ENCODE results near the gene GLRX. TPM values are rescaled to one million over a fixed set of nuclear protein-coding genes. Genes with fewer than 3 reads are reported as not detected.
A peak's percentile ranks its signal among the peaks of the same experiment; 100 is the strongest.

GLRX gene
- total and polyA plus RNA-seq, 12 donors = 51.6 to 156 (median 111) TPM

DNA sequence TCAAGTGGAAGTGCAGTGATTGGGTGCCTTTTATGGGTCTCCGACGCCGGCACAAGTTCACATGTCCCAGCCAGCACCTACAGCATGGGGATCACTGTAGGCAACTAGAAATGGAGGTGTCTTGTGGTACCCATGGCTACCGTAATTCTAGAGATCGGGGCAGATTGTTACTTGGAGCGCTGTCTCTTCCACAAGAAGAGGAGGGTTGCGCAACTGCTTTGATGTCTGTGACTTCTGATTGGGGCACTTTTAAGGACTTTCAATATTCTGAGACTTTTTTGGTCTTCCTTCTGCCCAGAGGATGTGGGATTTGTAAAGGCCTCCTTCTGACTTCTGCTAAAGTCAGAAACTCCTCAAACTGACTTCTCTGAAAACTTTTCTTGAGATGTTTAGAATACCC lies 41.9 kb downstream of the GLRX start:
- ATAC-seq (peak in 5 of 8 donors; percentile 3 to 25 (median 13)), DNase-seq (no peak)
- 80 to 81% methylated on average over 7 of the region's 7 CpGs for WGBS, 2 donors
- no peaks in the 10 kb centered on the region for H3K27me3 ChIP-seq
- TF ChIP-seq, protein P1, sequence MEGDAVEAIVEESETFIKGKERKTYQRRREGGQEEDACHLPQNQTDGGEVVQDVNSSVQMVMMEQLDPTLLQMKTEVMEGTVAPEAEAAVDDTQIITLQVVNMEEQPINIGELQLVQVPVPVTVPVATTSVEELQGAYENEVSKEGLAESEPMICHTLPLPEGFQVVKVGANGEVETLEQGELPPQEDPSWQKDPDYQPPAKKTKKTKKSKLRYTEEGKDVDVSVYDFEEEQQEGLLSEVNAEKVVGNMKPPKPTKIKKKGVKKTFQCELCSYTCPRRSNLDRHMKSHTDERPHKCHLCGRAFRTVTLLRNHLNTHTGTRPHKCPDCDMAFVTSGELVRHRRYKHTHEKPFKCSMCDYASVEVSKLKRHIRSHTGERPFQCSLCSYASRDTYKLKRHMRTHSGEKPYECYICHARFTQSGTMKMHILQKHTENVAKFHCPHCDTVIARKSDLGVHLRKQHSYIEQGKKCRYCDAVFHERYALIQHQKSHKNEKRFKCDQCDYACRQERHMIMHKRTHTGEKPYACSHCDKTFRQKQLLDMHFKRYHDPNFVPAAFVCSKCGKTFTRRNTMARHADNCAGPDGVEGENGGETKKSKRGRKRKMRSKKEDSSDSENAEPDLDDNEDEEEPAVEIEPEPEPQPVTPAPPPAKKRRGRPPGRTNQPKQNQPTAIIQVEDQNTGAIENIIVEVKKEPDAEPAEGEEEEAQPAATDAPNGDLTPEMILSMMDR (IDR thresholded peaks at IDR 0.05) = no peak
- H3K36me3 ChIP-seq = peaks cover 0 to 38% (median 0%) of the 10 kb centered on the region in 9 donors
- peak overlapping the region in 7 of 10 donors; percentile 3 to 77 (median 45) for H3K27ac ChIP-seq
- intact Hi-C loops (cut with DNase I) = loop anchor here in 8 of 10 donors (1.0 to 10.0 kb wide), 9 partner anchors 66 to 557 kb away; partner anchors contain the start of gene RFESD (in 3 of the 8)
- no peak overlapping the region for H3K4me3 ChIP-seq
- peaks cover 0 to 48% (median 30%) of the 10 kb centered on the region in 9 donors for H3K4me1 ChIP-seq
- H3K9me3 ChIP-seq = no peaks in the 10 kb centered on the region

DNA sequence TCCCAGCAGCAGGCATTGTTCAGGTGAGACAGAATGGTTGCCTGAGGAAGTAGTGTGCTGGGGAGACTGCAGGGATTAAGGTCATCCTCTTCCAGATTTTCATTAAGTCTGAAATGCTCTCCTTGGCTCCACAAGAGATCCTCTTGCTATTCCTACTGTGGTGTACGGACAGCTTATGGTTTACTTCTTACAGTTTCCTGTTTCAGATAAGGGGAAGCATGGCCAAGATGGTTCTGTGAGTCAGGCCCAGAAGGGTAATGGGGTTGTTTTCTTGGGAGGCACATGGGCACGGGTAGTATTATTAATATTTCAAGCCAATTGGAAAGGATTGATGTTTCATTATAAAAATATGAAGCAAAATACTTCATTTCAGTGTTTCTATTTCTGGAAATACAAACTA lies 42.9 kb downstream of the GLRX start:
- DNase-seq (no peak), ATAC-seq (peak in 5 of 8 donors; percentile 9 to 37 (median 24))
- H3K4me3 ChIP-seq = no peak overlapping the region
- no peaks in the 10 kb centered on the region for H3K9me3 ChIP-seq
- H3K27ac ChIP-seq = peak overlapping the region in 8 of 10 donors; percentile 2 to 77 (median 46)
- WGBS, 2 donors = 47 to 59% methylated on average over 2 of the region's 2 CpGs
- TF ChIP-seq, protein P1 (IDR thresholded peaks at IDR 0.05) = no peak
- intact Hi-C loops (cut with DNase I) = loop anchor here in 8 of 10 donors (1.0 to 10.0 kb wide), 11 partner anchors 67 to 558 kb away; partner anchors contain the start of gene RFESD (in 3 of the 8)
- H3K4me1 ChIP-seq = peaks cover 0 to 43% (median 28%) of the 10 kb centered on the region in 9 donors
- no peaks in the 10 kb centered on the region for H3K27me3 ChIP-seq
- peaks cover 0 to 32% (median 0%) of the 10 kb centered on the region in 9 donors for H3K36me3 ChIP-seq

DNA sequence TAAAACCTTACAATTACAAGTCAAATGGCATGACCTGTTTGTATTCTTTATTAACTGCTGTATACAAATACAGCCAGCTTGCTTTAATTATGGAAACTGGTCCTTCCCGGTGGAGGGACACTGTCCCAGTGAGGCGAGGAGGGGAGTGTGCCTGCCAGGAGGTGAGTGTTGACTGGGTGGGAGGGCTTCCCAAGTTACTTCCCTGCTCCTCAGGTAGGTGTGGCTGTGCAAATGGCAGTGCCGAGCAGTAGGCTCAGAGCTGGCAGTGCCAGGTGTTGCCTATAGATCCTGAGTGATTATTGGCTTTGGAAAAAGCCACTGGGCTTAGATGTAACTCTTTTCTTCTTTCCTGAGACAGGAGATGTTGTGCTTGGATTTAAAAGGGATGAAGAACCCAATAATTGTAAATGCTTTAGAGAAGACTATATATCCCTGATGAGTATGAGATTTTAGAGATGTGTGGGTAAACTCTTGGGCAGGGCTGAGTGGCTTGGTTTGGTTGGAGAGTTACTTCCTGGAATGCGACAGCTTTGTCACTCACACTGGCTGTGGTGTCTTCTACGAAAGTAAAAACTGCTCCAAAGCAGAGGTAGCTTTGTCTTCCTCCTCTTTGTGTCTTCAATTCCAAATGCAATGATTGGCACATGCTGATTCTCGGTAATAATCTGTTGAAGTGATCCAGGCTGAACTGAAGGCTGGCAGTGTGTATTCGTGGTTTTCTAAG lies 43.7 kb downstream of the GLRX start:
- Histone ChIP-seq H3K9me3 (no peaks in the 10 kb centered on the region), H3K27ac (peak overlapping the region in 7 of 10 donors; percentile 29 to 77 (median 47)), H3K27me3 (no peaks in the 10 kb centered on the region), H3K4me1 (peaks cover 0 to 43% (median 23%) of the 10 kb centered on the region in 9 donors), H3K4me3 (no peak overlapping the region), H3K36me3 (peaks cover 0 to 25% (median 0%) of the 10 kb centered on the region in 9 donors)
- TF ChIP-seq, protein P1 (IDR thresholded peaks at IDR 0.05) = no peak
- WGBS, 2 donors = 61 to 70% methylated on average over 7 of the region's 7 CpGs
- ATAC-seq (peak in 2 of 8 donors; percentile 19 to 50), DNase-seq (no peak)
- intact Hi-C loops (cut with DNase I) = loop anchor here in 3 of 10 donors (5.0 to 10.0 kb wide), 3 partner anchors 114 to 558 kb away; no protein-coding TSS in a partner anchor

DNA sequence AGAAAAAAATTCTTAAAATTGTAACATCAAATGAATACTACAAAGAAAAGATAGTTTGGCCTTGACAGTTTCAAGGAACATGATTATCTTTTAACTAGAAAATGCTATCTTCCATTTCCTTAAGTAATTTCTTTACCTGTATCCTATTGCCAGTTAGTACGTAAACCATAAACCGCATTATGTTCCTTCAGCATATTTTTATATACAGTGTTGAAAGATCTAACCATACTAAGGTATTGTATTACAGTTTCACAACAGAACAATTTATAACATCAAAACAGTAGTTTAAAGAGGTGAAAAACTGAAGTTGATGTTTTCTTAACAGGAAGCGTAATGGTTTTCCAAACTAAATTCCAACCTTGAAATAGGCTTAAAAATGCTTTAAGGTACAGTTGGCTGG lies 45.1 kb downstream of the GLRX start:
- H3K4me1 ChIP-seq = peaks cover 0 to 49% (median 33%) of the 10 kb centered on the region in 9 donors
- H3K9me3 ChIP-seq = no peaks in the 10 kb centered on the region
- ATAC-seq (no peak), DNase-seq (no peak)
- TF ChIP-seq, protein P1 (IDR thresholded peaks at IDR 0.05) = no peak
- H3K36me3 ChIP-seq = peaks cover 0 to 22% (median 0%) of the 10 kb centered on the region in 9 donors
- H3K4me3 ChIP-seq = no peak overlapping the region
- intact Hi-C loops (cut with DNase I) = loop anchor here in 3 of 10 donors (5.0 to 10.0 kb wide), 3 partner anchors 113 to 560 kb away; no protein-coding TSS in a partner anchor
- H3K27me3 ChIP-seq = no peaks in the 10 kb centered on the region
- WGBS, 2 donors = 94 to 97% methylated on average over 3 of the region's 3 CpGs
- no peak overlapping the region for H3K27ac ChIP-seq
